ENCODE data around the gene BRD1. TPM values are rescaled to one million over a fixed set of nuclear protein-coding genes. Genes with fewer than 3 reads are reported as not detected.
"Not testable (repeated sequence)": the region's sequence is repeated elsewhere in the genome, so short reads cannot be mapped to it uniquely, and the experiment has no call there.

The BRD1 gene
- total RNA-seq, 1 experiment from 2014 or later: 28.2 TPM

GRCh38 chr22:49861642-49862495 is 34.2 kb upstream of the BRD1 start:
- Histone ChIP-seq H3K27ac (no peak overlapping the region), H3K4me3 (no peak overlapping the region), H3K36me3 (peaks cover 7% of the 10 kb centered on the region; the same call in 1 of the 2 replicates), H3K9me3 (replicated peaks) (0 out of 2 replicates have a peak, but pooled peaks cover 4% of the 10 kb centered on the region), H3K27me3 (replicated peaks) (no peaks in the 10 kb centered on the region), H3K4me1 (replicated peaks) (no peaks in the 10 kb centered on the region)
- DNase-seq (ENCODE audit: low read depth in 1 of 2, low spot score in 2 of 2): no peak

- H3K4me3 ChIP-seq: no peak overlapping the region
- DNase-seq (ENCODE audit: low read depth in 1 of 2, low spot score in 2 of 2): no peak
- peaks cover 6% of the 10 kb centered on the region; the same call in 1 of the 2 replicates for H3K36me3 ChIP-seq
- peaks cover 10% of the 10 kb centered on the region for H3K4me1 ChIP-seq (replicated peaks)
- H3K9me3 ChIP-seq (replicated peaks): no peaks in the 10 kb centered on the region
- H3K27ac ChIP-seq: no peak overlapping the region
- H3K27me3 ChIP-seq (replicated peaks): no peaks in the 10 kb centered on the region
Measured at GRCh38 chr22:49858827-49859226, 31.2 kb upstream of the BRD1 start.

DNA sequence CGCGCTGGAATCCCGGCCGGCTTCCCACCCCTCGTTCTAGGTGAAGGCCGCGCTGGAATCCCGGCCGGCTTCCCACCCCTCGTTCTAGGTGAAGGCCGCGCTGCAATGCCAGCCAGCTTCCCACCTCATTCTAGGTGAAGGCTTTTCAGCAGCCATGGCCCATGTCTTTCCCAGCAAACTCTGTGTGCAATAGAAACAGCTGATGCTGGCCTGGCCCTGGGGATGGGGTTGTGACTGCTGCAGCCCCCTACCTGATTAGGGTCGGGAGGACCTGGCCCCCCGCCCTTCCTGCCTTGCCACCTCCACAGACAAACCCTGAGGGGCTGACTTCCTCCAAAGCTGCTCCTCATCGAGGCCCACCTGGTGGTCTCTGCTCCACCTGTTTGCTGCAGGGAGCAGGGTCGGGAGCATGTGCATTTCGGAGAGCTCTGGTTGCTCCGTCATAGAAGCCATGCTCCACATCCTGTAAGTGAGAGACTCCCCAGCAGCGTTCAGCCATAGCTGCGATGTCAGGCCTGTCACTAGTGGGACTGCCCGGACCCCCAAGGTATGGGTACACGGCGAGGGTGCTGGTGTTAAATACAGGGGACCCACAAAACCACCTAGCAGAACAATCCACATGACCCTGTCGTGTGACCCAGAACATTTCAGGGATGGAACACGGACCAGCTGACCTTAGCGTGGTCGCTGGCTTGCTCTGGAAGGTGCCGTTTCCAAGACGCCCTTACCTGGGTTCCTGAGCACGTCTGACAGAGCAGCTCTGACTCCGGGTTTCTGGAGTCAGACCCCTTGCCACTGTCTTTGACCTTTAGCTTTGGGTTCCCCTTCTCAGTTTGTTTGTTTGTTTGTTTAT is 29.3 kb upstream of the BRD1 start:
- H3K36me3 ChIP-seq: peaks cover 6% of the 10 kb centered on the region; the same call in 1 of the 2 replicates
- no peak overlapping the region for H3K27ac ChIP-seq
- H3K27me3 ChIP-seq (replicated peaks): no peaks in the 10 kb centered on the region
- DNase-seq (ENCODE audit: low read depth in 1 of 2, low spot score in 2 of 2): no peak
- H3K4me1 ChIP-seq (replicated peaks): peaks cover 10% of the 10 kb centered on the region
- H3K9me3 ChIP-seq (replicated peaks): no peaks in the 10 kb centered on the region
- H3K4me3 ChIP-seq: no peak overlapping the region

- no peaks in the 10 kb centered on the region for H3K27me3 ChIP-seq (replicated peaks)
- DNase-seq (ENCODE audit: low read depth in 1 of 2, low spot score in 2 of 2): no peak
- H3K9me3 ChIP-seq (replicated peaks): no peaks in the 10 kb centered on the region
- no peak overlapping the region for H3K4me3 ChIP-seq
- peaks cover 6% of the 10 kb centered on the region; the same call in 1 of the 2 replicates for H3K36me3 ChIP-seq
- peaks cover 10% of the 10 kb centered on the region for H3K4me1 ChIP-seq (replicated peaks)
- H3K27ac ChIP-seq: no peak overlapping the region
Measured at GRCh38 chr22:49856343-49856742, 28.7 kb upstream of the BRD1 start.

- peaks cover 10% of the 10 kb centered on the region for H3K4me1 ChIP-seq (replicated peaks)
- DNase-seq (ENCODE audit: low read depth in 1 of 2, low spot score in 2 of 2): peak in 1 of 2 experiments; percentile 14
- H3K27me3 ChIP-seq (replicated peaks): peaks cover 6% of the 10 kb centered on the region
- H3K9me3 ChIP-seq (replicated peaks): no peaks in the 10 kb centered on the region
- H3K36me3 ChIP-seq: peaks cover 6% of the 10 kb centered on the region; the same call in 1 of the 2 replicates
- H3K4me3 ChIP-seq: no peak overlapping the region; the same call in 1 of the 2 replicates
- no peak overlapping the region for H3K27ac ChIP-seq
Measured at GRCh38 chr22:49855251-49855911, 27.7 kb upstream of the BRD1 start.

- H3K27me3 ChIP-seq (replicated peaks): peaks cover 18% of the 10 kb centered on the region
- peak overlapping the region; percentile 56 for H3K4me3 ChIP-seq
- H3K27ac ChIP-seq: peak overlapping the region; percentile 58
- peaks cover 6% of the 10 kb centered on the region; the same call in 1 of the 2 replicates for H3K36me3 ChIP-seq
- H3K4me1 ChIP-seq (replicated peaks): peaks cover 12% of the 10 kb centered on the region
- H3K9me3 ChIP-seq (replicated peaks): no peaks in the 10 kb centered on the region
- peak in 1 of 2 experiments; percentile 45 for DNase-seq (ENCODE audit: low read depth in 1 of 2, low spot score in 2 of 2)
Measured at GRCh38 chr22:49853981-49854831, 26.5 kb upstream of the BRD1 start.

DNA sequence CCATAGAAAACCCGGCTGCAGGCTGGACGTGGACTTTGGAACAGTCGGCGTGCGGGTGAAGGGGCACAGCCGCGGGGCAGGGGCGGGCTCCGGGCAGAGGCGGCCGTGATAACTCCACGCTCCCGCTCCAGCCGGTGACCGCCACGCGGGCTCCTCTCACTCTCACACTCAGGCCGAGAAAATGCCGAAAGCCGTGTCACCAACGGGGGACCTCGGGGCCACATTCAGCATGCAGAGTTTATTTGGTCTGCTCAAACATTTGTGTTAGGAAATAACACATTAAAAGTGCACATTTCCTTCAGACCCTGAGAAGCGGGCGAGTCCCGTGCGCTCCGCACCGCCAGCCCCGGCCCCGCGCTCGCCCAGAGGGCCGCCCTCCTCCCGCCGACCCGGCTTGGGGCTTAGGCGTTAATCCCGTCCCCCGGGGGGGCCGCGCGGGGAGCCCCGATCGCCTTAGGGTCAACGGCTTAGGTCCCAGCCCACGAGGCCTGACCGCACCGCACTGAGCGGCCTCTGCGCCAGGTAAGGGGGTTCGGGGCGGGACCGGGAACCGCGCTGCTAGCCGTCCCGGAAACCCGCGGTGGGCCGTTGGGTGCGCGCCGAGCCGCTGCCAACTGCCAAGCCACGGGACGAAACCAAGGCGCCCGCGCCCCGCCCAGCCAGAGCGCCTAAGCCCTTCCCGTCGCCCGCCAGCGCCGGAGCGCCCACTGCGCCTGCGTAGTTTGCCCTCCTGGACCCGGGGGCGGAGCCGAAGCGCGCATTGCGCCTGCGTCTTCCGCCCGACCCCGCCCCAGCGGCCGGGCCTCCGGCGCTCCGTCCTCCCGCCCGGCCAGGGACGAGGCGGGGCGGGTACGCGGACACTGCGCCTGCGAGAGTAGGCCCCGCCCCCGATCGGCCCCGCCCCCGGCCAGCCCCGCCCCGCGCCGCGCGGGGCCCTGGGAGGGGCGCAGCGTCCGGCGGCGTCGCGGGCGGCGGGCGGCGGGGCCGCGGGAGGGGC is 25.5 kb upstream of the BRD1 start, which contains the start of gene ZBED4:
Gene ZBED4, plus strand, starts transcription at position 947 of the 997 bp plus-strand sequence. CDS start 29,819 bp downstream, outside the sequence.
- H3K4me1 ChIP-seq (replicated peaks): peaks cover 17% of the 10 kb centered on the region
- H3K36me3 ChIP-seq: peaks cover 5% of the 10 kb centered on the region; the same call in 1 of the 2 replicates
- peaks cover 28% of the 10 kb centered on the region for H3K27me3 ChIP-seq (replicated peaks)
- peak within 1 kb of the TSS; percentile 56 for H3K4me3 ChIP-seq
- no peaks in the 10 kb centered on the region for H3K9me3 ChIP-seq (replicated peaks)
- DNase-seq (ENCODE audit: low read depth in 1 of 2, low spot score in 2 of 2): peak; percentile 98
- peak within 1 kb of the TSS; percentile 85 for H3K27ac ChIP-seq

DNA sequence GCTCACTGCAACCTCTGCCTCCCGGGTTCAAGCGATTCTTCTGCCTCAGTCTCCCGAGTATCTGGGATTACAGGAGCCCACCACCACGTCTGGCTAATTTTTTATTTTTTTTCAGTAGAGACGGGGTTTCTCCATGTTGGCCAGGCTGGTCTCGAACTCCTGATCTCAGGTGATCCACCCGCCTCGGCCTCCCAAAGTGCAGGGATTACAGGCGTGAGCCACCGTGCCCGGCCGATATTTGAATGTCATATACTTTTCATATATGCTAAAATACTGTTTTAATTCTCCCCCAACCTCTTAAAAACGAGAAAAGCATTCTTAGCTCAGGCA is 24.9 kb upstream of the BRD1 start:
- H3K36me3 ChIP-seq; DNase-seq (ENCODE audit: low read depth in 1 of 2, low spot score in 2 of 2); H3K9me3 ChIP-seq (replicated peaks): not testable (repeated sequence)
- H3K4me1 ChIP-seq (replicated peaks): peaks cover 17% of the 10 kb centered on the region
- peak overlapping the region; percentile 56 for H3K4me3 ChIP-seq
- H3K27ac ChIP-seq: peak overlapping the region; percentile 85
- H3K27me3 ChIP-seq (replicated peaks): peaks cover 34% of the 10 kb centered on the region

- H3K4me3 ChIP-seq: no peak overlapping the region
- peaks cover 45% of the 10 kb centered on the region for H3K27me3 ChIP-seq (replicated peaks)
- no peak overlapping the region for H3K27ac ChIP-seq
- DNase-seq (ENCODE audit: low read depth in 1 of 2, low spot score in 2 of 2): no peak
- peaks cover 17% of the 10 kb centered on the region for H3K4me1 ChIP-seq (replicated peaks)
- no peaks in the 10 kb centered on the region for H3K36me3 ChIP-seq
- no peaks in the 10 kb centered on the region; the same call in 1 of the 2 replicates for H3K9me3 ChIP-seq (replicated peaks)
Measured at GRCh38 chr22:49850959-49851802, 23.5 kb upstream of the BRD1 start.

- no peaks in the 10 kb centered on the region for H3K36me3 ChIP-seq
- H3K27me3 ChIP-seq (replicated peaks): peaks cover 46% of the 10 kb centered on the region
- H3K27ac ChIP-seq: no peak overlapping the region
- peaks cover 12% of the 10 kb centered on the region for H3K4me1 ChIP-seq (replicated peaks)
- H3K9me3 ChIP-seq (replicated peaks): no peaks in the 10 kb centered on the region; the same call in 1 of the 2 replicates
- no peak for DNase-seq (ENCODE audit: low read depth in 1 of 2, low spot score in 2 of 2)
- H3K4me3 ChIP-seq: no peak overlapping the region
Measured at GRCh38 chr22:49850021-49850911, 22.6 kb upstream of the BRD1 start.
